H1 (cell line): ENCODE results near the gene CD151. TPM values are rescaled to one million over a fixed set of nuclear protein-coding genes. Genes with fewer than 3 reads are reported as not detected.

Experiments used
- CTCF ChIA-PET: fragments of 300-600 bp; sonication (Branson Sonifier 250); formaldehyde crosslinking; loops from one replicate; lab custom pipeline; 2021; ENCODE audit not compliant: partially characterized antibody; lab: Charles Lee
- POLR2A ChIA-PET: fragments of 300-600 bp; sonication (Branson Sonifier 250); formaldehyde crosslinking; loops from one replicate; lab custom pipeline; 2021; ENCODE audit warnings: inconsistent platforms; ENCODE audit not compliant: partially characterized antibody; lab: Charles Lee
- DNase-seq, 2 experiments: peaks; one replicate each; pipeline versions ENCODE4 v3.0.0 to v3.0.0-alpha.2; 2010 to 2022; ENCODE audit warnings: low spot score in 2 of 2, low read depth in 1 of 2, mixed read lengths in 1 of 2
- FAIRE-seq: peaks from 2 replicates; lab custom pipeline; 2011; peaks lifted over from hg19 to GRCh38; lab: Jason Lieb, UNC
- H2AFZ ChIP-seq: 2 replicates; pipeline ENCODE4 v1.8.1; 2012; ENCODE audit warnings: low read length, inconsistent platforms
- H2AK5ac ChIP-seq: 2 replicates; pipeline ENCODE4 v1.6.1; 2013; ENCODE audit warnings: low read depth, low read length
- H2BK120ac ChIP-seq: replicated peaks from 2 replicates; pipeline ENCODE3; 2013; ENCODE audit warnings: low read depth, low read length, inconsistent platforms
- H2BK12ac ChIP-seq: 2 replicates; pipeline ENCODE4 v1.6.1; 2013; ENCODE audit warnings: low read depth, low read length
- H2BK15ac ChIP-seq: 2 replicates; pipeline ENCODE4 v1.6.1; 2013; ENCODE audit warnings: low read length
- H2BK20ac ChIP-seq: 2 replicates; pipeline ENCODE4 v1.6.1; 2013; ENCODE audit warnings: low read length
- H2BK5ac ChIP-seq: 2 replicates; pipeline ENCODE4 v1.6.1; 2013; ENCODE audit warnings: low read depth, low read length
- H3K14ac ChIP-seq: 2 replicates; pipeline ENCODE4 v1.6.1; 2013; ENCODE audit warnings: inconsistent platforms; ENCODE audit not compliant: insufficient read length
- H3K18ac ChIP-seq: 2 replicates; pipeline ENCODE4 v1.6.1; 2013; ENCODE audit warnings: low read length; ENCODE audit errors: extremely low read depth
- H3K23ac ChIP-seq: 2 replicates; pipeline ENCODE4 v1.6.1; 2013; ENCODE audit warnings: inconsistent platforms; ENCODE audit not compliant: insufficient read length
- H3K23me2 ChIP-seq: 2 replicates; pipeline ENCODE4 v1.6.1; 2013; ENCODE audit warnings: low read depth, low read length
- H3K27ac ChIP-seq: 2 replicates; pipeline ENCODE4 v1.6.1; 2011; ENCODE audit warnings: low read depth, low read length, inconsistent platforms
- H3K27me3 ChIP-seq, 4 experiments: replicated peaks in 1 of 4; 1 replicate in 1 of 4; 2 replicates in 3 of 4; pipeline versions ENCODE4 v1.6.1 to v1.8.1; 2011 to 2013; ENCODE audit warnings: low read length in 3 of 4, mild to moderate bottlenecking in 3 of 4, inconsistent platforms in 2 of 4, mixed read lengths in 2 of 4, moderate library complexity in 1 of 4; ENCODE audit not compliant: control insufficient read depth in 3 of 4, insufficient read depth in 3 of 4; ENCODE audit errors: extremely low read depth in 1 of 4
- H3K36me3 ChIP-seq, 4 experiments: 2 replicates each; pipeline versions ENCODE4 v1.6.1 to v1.8.1; 2011 to 2013; ENCODE audit warnings: mild to moderate bottlenecking in 4 of 4, low read length in 3 of 4, moderate library complexity in 2 of 4, control low read depth in 1 of 4, inconsistent platforms in 1 of 4; ENCODE audit not compliant: insufficient read depth in 4 of 4, control insufficient read depth in 2 of 4
- H3K4ac ChIP-seq: replicated peaks from 2 replicates; pipeline ENCODE3; 2013; ENCODE audit warnings: low read length, low read depth, mixed read lengths, inconsistent platforms; ENCODE audit not compliant: insufficient read length
- H3K4me1 ChIP-seq, 4 experiments: replicated peaks in 1 of 4; 1 replicate in 1 of 4; 2 replicates in 3 of 4; pipeline versions ENCODE4 v1.6.1 to v1.8.1; 2011 to 2013; ENCODE audit warnings: low read length in 3 of 4, inconsistent platforms in 2 of 4, mixed read lengths in 1 of 4; ENCODE audit not compliant: insufficient read depth in 4 of 4, control insufficient read depth in 3 of 4
- H3K4me2 ChIP-seq, 2 experiments: 2 replicates each; pipeline versions ENCODE4 v1.6.1 to v1.8.1; 2011 to 2013; ENCODE audit warnings: low read depth in 2 of 2, low read length in 2 of 2, control low read depth in 1 of 2, inconsistent platforms in 1 of 2, mild to moderate bottlenecking in 1 of 2; ENCODE audit not compliant: insufficient read depth in 1 of 2
- H3K4me3 ChIP-seq, 4 experiments: fragments of 200-600, 300-600 bp in 1 of 4; sonication (generic), shearing (Covaris generic), sonication (Bioruptor Twin) in 1 of 4; 2 replicates each; pipeline versions ENCODE4 v1.5.1 to v1.8.1; 2011 to 2016; ENCODE audit warnings: low read length in 4 of 4, low read depth in 3 of 4, control low read depth in 2 of 4, inconsistent platforms in 2 of 4, mild to moderate bottlenecking in 2 of 4, mixed read lengths in 1 of 4, moderate library complexity in 1 of 4; ENCODE audit not compliant: insufficient read depth in 2 of 4; ENCODE audit errors: extremely low read depth in 1 of 4
- H3K56ac ChIP-seq: replicated peaks from 2 replicates; pipeline ENCODE3; 2013; ENCODE audit warnings: low read depth, mild to moderate bottlenecking, mixed read lengths, low read length, inconsistent platforms; ENCODE audit not compliant: insufficient read length
- H3K79me1 ChIP-seq: 2 replicates; pipeline ENCODE4 v1.6.1; 2013; ENCODE audit warnings: low read depth, low read length, control low read depth
- H3K79me2 ChIP-seq, 2 experiments: 2 replicates each; pipeline versions ENCODE4 v1.6.1 to v1.8.1; 2012 to 2013; ENCODE audit warnings: low read length in 2 of 2, mild to moderate bottlenecking in 2 of 2, inconsistent platforms in 1 of 2; ENCODE audit not compliant: insufficient read depth in 2 of 2, control insufficient read depth in 1 of 2
- H3K9ac ChIP-seq, 4 experiments: replicated peaks in 1 of 4; 1 replicate in 1 of 4; 2 replicates in 3 of 4; pipeline versions ENCODE4 v1.6.1 to v1.8.1; 2011 to 2013; ENCODE audit warnings: low read depth in 3 of 4, low read length in 3 of 4, control low read depth in 2 of 4, mild to moderate bottlenecking in 2 of 4, moderate library complexity in 2 of 4, inconsistent platforms in 1 of 4; ENCODE audit errors: extremely low read depth in 1 of 4
- H3K9me3 ChIP-seq, 2 experiments: 2 replicates each; pipeline versions ENCODE4 v1.6.1 to v1.8.1; 2012 to 2013; ENCODE audit warnings: mild to moderate bottlenecking in 2 of 2, moderate library complexity in 2 of 2, control low read depth in 1 of 2, inconsistent platforms in 1 of 2, low read depth in 1 of 2, low read length in 1 of 2, mixed read lengths in 1 of 2; ENCODE audit not compliant: insufficient read depth in 2 of 2
- H4K20me1 ChIP-seq, 2 experiments: replicated peaks in 1 of 2; 2 replicates each; pipeline versions ENCODE3 to v1.8.1; 2011 to 2013; ENCODE audit warnings: inconsistent platforms in 2 of 2, low read length in 2 of 2, mild to moderate bottlenecking in 1 of 2; ENCODE audit not compliant: insufficient read depth in 2 of 2, control insufficient read depth in 1 of 2
- H4K5ac ChIP-seq: 2 replicates; pipeline ENCODE4 v1.6.1; 2013; ENCODE audit warnings: low read length, low read depth, mixed read lengths, inconsistent platforms; ENCODE audit not compliant: insufficient read length
- H4K8ac ChIP-seq: 2 replicates; pipeline ENCODE4 v1.8.0; 2013; ENCODE audit warnings: mild to moderate bottlenecking, moderate library complexity, low read length, inconsistent platforms; ENCODE audit not compliant: insufficient read depth; ENCODE audit errors: extremely low read depth
- H4K91ac ChIP-seq: replicated peaks from 2 replicates; pipeline ENCODE3; 2013; ENCODE audit warnings: low read length, mixed read lengths, inconsistent platforms; ENCODE audit not compliant: insufficient read length
- ATF3 ChIP-seq: IDR thresholded peaks from 2 replicates; pipeline ENCODE4 v1.6.1; 2011; ENCODE audit warnings: low read depth, mild to moderate bottlenecking, low read length; ENCODE audit not compliant: insufficient read depth
- TBP ChIP-seq: IDR thresholded peaks from 2 replicates; pipeline ENCODE4 v1.6.1; 2011; ENCODE audit warnings: low read depth, low read length, improper control_type of control experiment
- WGBS, 2 experiments: shearing (Covaris generic) in 1 of 2; methylation state at CpG; one replicate each; pipeline versions ENCODE4 v1.1.6 to v1.1.7; 2013 to 2015; ENCODE audit warnings: low lambda C conversion rate in 2 of 2, mixed read lengths in 2 of 2, inconsistent platforms in 1 of 2, low coverage in 1 of 2, missing lambda C conversion rate in 1 of 2; ENCODE audit not compliant: insufficient replicate concordance in 2 of 2, insufficient coverage in 1 of 2, insufficient read length in 1 of 2; ENCODE audit errors: extremely low coverage in 1 of 2, missing lambda C conversion rate in 1 of 2; 5-methylcytosine and 5-hydroxymethylcytosine counted together
- polyA plus RNA-seq, 7 experiments: library from polyadenylated mRNA; depleted of rRNA in 3 of 7; stranded (reverse) in 5 of 7; unstranded in 2 of 7; fragments of >200 nt in 5 of 7; fragments of 200-250 nt in 2 of 7; gene quantifications; 1 replicate in 5 of 7; 2 replicates in 1 of 7; 4 replicates in 1 of 7; pipeline versions ENCODE4 v1.2.1 to v1.2.3, GENCODE V29; 2011 to 2013; ENCODE audit warnings: missing spikeins in 2 of 7, mixed read lengths in 2 of 7
- total RNA-seq: library from RNA; stranded (reverse); fragmentation: NEBNext Ultra II Directional; extraction: Animal tissue kit (Norgen Biotek cat#: 25700); gene quantifications from 2 replicates; pipeline ENCODE4 v1.2.1, GENCODE V29; 2021

Gene CD151
- total and polyA plus RNA-seq, 2 of the 8 experiments (the other 6 are each of a cell fraction or from before 2014, with no cell fraction given): 101 to 212 TPM

- Histone ChIP-seq H4K5ac (no peak overlapping the region), H3K4ac (no peak overlapping the region), H2BK15ac (no peak overlapping the region), H3K23ac (no peak overlapping the region), H4K91ac (no peak overlapping the region), H2AFZ (no peak overlapping the region), H2BK120ac (no peak overlapping the region), H4K8ac (no peak overlapping the region; the same call in 1 of the 2 replicates), H3K9me3 (no peaks in the 10 kb centered on the region), H2BK5ac (no peak overlapping the region), H4K20me1 (peaks cover 0 to 16% of the 10 kb centered on the region in 2 experiments), H2BK12ac (no peak overlapping the region), H3K4me3 (peak overlapping the region; percentile 77 to 92 (median 80)), H3K9ac (no peak overlapping the region; a peak in 1 of 7 replicates), H3K18ac (no peak overlapping the region; the same call in 1 of the 2 replicates), H3K4me1 (peaks cover 0 to 12% (median 9%) of the 10 kb centered on the region in 4 experiments; a peak in 5 of 7 replicates), H3K27me3 (no peaks in the 10 kb centered on the region; a peak in 2 of 7 replicates), H3K79me2 (peaks cover 0 to 5% of the 10 kb centered on the region in 2 experiments; a peak in 1 of 4 replicates), H3K4me2 (peak overlapping the region; percentile 70 to 83), H2AK5ac (no peak overlapping the region), H2BK20ac (no peak overlapping the region), H3K14ac (no peak overlapping the region), H3K79me1 (peaks cover 8% of the 10 kb centered on the region), H3K36me3 (peaks cover 0 to 10% (median 1%) of the 10 kb centered on the region in 4 experiments; a peak in 1 of 8 replicates), H3K27ac (no peak overlapping the region), H3K56ac (no peak overlapping the region), H3K23me2 (peaks cover 8% of the 10 kb centered on the region; the same call in 1 of the 2 replicates)
- FAIRE-seq (no peak), DNase-seq (peak in 1 of 2 experiments; percentile 87)
- ChIA-PET POLR2A (interaction anchor here (0.6 to 53.0 kb wide), 11 partner anchors 9 to 428 kb away, joined by 3 to 1917 read pairs (median 5); partner anchors contain the start of genes CD151, CEND1, CRACR2B and DEAF1), CTCF (interaction anchor here (1.0 to 2.6 kb wide), 3 partner anchors 11 to 25 kb away, joined by 3 to 10 read pairs (median 5); no protein-coding TSS in a partner anchor)
- TF ChIP-seq ATF3 (no peak), TBP (0 out of 2 replicates have a peak, but pooled peaks have one; percentile 9)
- WGBS, 2 experiments: 29% methylated on average over 22 of the region's 47 CpGs; no CpG with 5 or more reads in 1 of the 2 experiments
These were observed 12.7 kb upstream of the CD151 start for GRCh38 chr11:819943-820649.
